PC-9 (cell line): ENCODE measurements around the gene LARGE1. TPM values are rescaled to one million over a fixed set of nuclear protein-coding genes. Genes with fewer than 3 reads are reported as not detected.

Experiments
- BruUV-seq: library from RNA; stranded (reverse); fragments of 400-500 nt; replicated peaks from 2 replicates; lab custom pipeline; 2021; lab: Mats Ljungman, UMichigan
- CTCF ChIA-PET: fragments of 300-600 bp; sonication (Branson Sonifier 250); formaldehyde crosslinking; loops from one replicate; lab custom pipeline; 2022; ENCODE audit warnings: antibody characterized with exemption; lab: Charles Lee
- POLR2A ChIA-PET: fragments of 300-600 bp; sonication (Branson Sonifier 250); formaldehyde crosslinking; loops from one replicate; lab custom pipeline; 2022; ENCODE audit warnings: antibody characterized with exemption; ENCODE audit not compliant: unreplicated experiment; lab: Charles Lee
- DNase-seq, 2 experiments: peaks; one replicate each; pipeline versions ENCODE4 v3.0.0 to v3.0.0-alpha.2; 2015 to 2022; ENCODE audit warnings: mixed read lengths in 1 of 2
- H2AFZ ChIP-seq: fragments of 200-600 bp; sonication (generic); 2 replicates; pipeline ENCODE4 v1.8.1; 2017; ENCODE audit warnings: antibody characterized with exemption
- H3F3A ChIP-seq: fragments of 200-600 bp; sonication (generic); 2 replicates; pipeline ENCODE4 v1.8.1; 2017; ENCODE audit warnings: antibody characterized with exemption, mild to moderate bottlenecking, low read depth; ENCODE audit not compliant: insufficient read depth
- H3K27ac ChIP-seq: fragments of 200-600 bp; sonication (generic); 2 replicates; pipeline ENCODE4 v1.6.1; 2016; ENCODE audit warnings: mixed run types
- H3K27me3 ChIP-seq: fragments of 200-600 bp; sonication (generic); 2 replicates; pipeline ENCODE4 v1.6.1; 2016; ENCODE audit warnings: low read depth, mixed run types; ENCODE audit not compliant: insufficient read depth
- H3K36me3 ChIP-seq: fragments of 200-600 bp; sonication (generic); 2 replicates; pipeline ENCODE4 v1.6.1; 2016; ENCODE audit warnings: low read depth, mixed run types
- H3K4me1 ChIP-seq: fragments of 200-600 bp; sonication (generic); replicated peaks from 2 replicates; pipeline ENCODE4 v1.6.1; 2016; ENCODE audit warnings: mixed run types; ENCODE audit not compliant: insufficient read depth
- H3K4me2 ChIP-seq: fragments of 200-600 bp; sonication (generic); 2 replicates; pipeline ENCODE4 v1.6.1; 2017; ENCODE audit warnings: mixed run types
- H3K4me3 ChIP-seq: fragments of 200-600 bp; sonication (generic); 2 replicates; pipeline ENCODE4 v1.6.1; 2016; ENCODE audit warnings: mixed run types
- H3K79me2 ChIP-seq: fragments of 200-600 bp; sonication (generic); 2 replicates; pipeline ENCODE4 v1.6.1; 2017; ENCODE audit warnings: low read depth, mixed run types
- H3K9me2 ChIP-seq: fragments of 200-600 bp; sonication (generic); 2 replicates; pipeline ENCODE4 v1.8.1; 2017; ENCODE audit warnings: mild to moderate bottlenecking; ENCODE audit not compliant: insufficient read depth
- H3K9me3 ChIP-seq: fragments of 200-600 bp; sonication (generic); 2 replicates; pipeline ENCODE4 v1.8.1; 2016; ENCODE audit warnings: low read depth; ENCODE audit not compliant: insufficient read depth
- H4K20me1 ChIP-seq: fragments of 200-600 bp; sonication (generic); 2 replicates; pipeline ENCODE4 v1.8.1; 2017; ENCODE audit not compliant: insufficient read depth
- CTCF ChIP-seq: fragments of 200-600 bp; sonication (generic); conservative IDR thresholded peaks from 2 replicates; pipeline ENCODE4 v1.6.1; 2017; ENCODE audit warnings: mixed run types, antibody characterized with exemption, mild to moderate bottlenecking, moderate library complexity
- EZH2 ChIP-seq: fragments of 200-600 bp; sonication (generic); IDR thresholded peaks from 2 replicates; pipeline ENCODE4 v1.8.0; 2017; ENCODE audit warnings: antibody characterized with exemption, low read depth
- intact Hi-C: fragments of 100-400 bp; cut with micrococcal nuclease; formaldehyde crosslinking; loops from one replicate; pipeline ENCODE4 v1.10.0; 2022; ENCODE audit not compliant: unreplicated experiment
- total RNA-seq: library from RNA; stranded (reverse); gene quantifications from 2 replicates; pipeline ENCODE4 v1.2.3, GENCODE V29; 2021

Gene LARGE1
- total RNA-seq, 1 experiment from 2014 or later, result 12.5 TPM

- TF ChIP-seq CTCF, result no peak
- TF ChIP-seq EZH2, result no peak
- Histone ChIP-seq H3K9me3 (no peaks in the 10 kb centered on the region), H3F3A (no peaks in the 10 kb centered on the region), H3K27ac (no peak overlapping the region), H3K4me3 (no peak overlapping the region), H3K4me1 (no peaks in the 10 kb centered on the region), H2AFZ (no peak overlapping the region), H3K79me2 (no peaks in the 10 kb centered on the region), H3K27me3 (no peaks in the 10 kb centered on the region), H3K9me2 (no peaks in the 10 kb centered on the region), H3K4me2 (no peak overlapping the region), H4K20me1 (no peaks in the 10 kb centered on the region), H3K36me3 (no peaks in the 10 kb centered on the region)
- DNase-seq, result no peak
- intact Hi-C loops, result no loop called here
- BruUV-seq, result no TSS peak
- ChIA-PET CTCF (no interaction called here), POLR2A (no interaction called here)
These were observed 173.8 kb downstream of the LARGE1 start for GRCh38 chr22:33746501-33746928.

GRCh38 chr22:33745501-33745900, 174.8 kb downstream of the LARGE1 start:
- DNase-seq, result no peak
- no peaks in the 10 kb centered on the region for H3K9me3 ChIP-seq
- no peaks in the 10 kb centered on the region for H3K9me2 ChIP-seq
- H4K20me1 ChIP-seq, result no peaks in the 10 kb centered on the region
- no peak overlapping the region for H3K27ac ChIP-seq
- no peaks in the 10 kb centered on the region for H3K36me3 ChIP-seq
- no TSS peak for BruUV-seq
- H3K79me2 ChIP-seq, result no peaks in the 10 kb centered on the region
- no peak overlapping the region for H3K4me2 ChIP-seq
- POLR2A ChIA-PET, result no interaction called here
- intact Hi-C loops, result no loop called here
- CTCF ChIA-PET, result no interaction called here
- no peak overlapping the region for H2AFZ ChIP-seq
- no peaks in the 10 kb centered on the region for H3F3A ChIP-seq
- no peak for TF ChIP-seq CTCF
- TF ChIP-seq EZH2, result no peak
- no peak overlapping the region for H3K4me3 ChIP-seq
- H3K4me1 ChIP-seq, result no peaks in the 10 kb centered on the region
- H3K27me3 ChIP-seq, result no peaks in the 10 kb centered on the region

- Histone ChIP-seq H3K9me2 (no peaks in the 10 kb centered on the region), H3K4me3 (no peak overlapping the region), H3K27me3 (no peaks in the 10 kb centered on the region), H3K36me3 (no peaks in the 10 kb centered on the region), H4K20me1 (no peaks in the 10 kb centered on the region; the same call in 1 of the 2 replicates), H3F3A (no peaks in the 10 kb centered on the region), H3K27ac (no peak overlapping the region), H3K9me3 (no peaks in the 10 kb centered on the region), H3K4me1 (no peaks in the 10 kb centered on the region), H3K4me2 (no peak overlapping the region), H3K79me2 (no peaks in the 10 kb centered on the region), H2AFZ (no peak overlapping the region)
- DNase-seq, result no peak
- no TSS peak for BruUV-seq
- TF ChIP-seq CTCF (no peak), EZH2 (no peak)
- intact Hi-C loops, result no loop called here
- ChIA-PET CTCF (no interaction called here), POLR2A (no interaction called here)
These were observed 176.5 kb downstream of the LARGE1 start for GRCh38 chr22:33743756-33744155.
